NCI-H2029 (cell line): Measurements from ENCODE around the gene SYT3.
"Not testable (repeated sequence)": the region's sequence is repeated elsewhere in the genome, so short reads cannot be mapped to it uniquely, and the experiment has no call there.

ENCODE experiments used
- DNase-seq: peaks from one replicate; lab custom pipeline; 2025; lab: John Stamatoyannopoulos, UW

Gene SYT3

DNA sequence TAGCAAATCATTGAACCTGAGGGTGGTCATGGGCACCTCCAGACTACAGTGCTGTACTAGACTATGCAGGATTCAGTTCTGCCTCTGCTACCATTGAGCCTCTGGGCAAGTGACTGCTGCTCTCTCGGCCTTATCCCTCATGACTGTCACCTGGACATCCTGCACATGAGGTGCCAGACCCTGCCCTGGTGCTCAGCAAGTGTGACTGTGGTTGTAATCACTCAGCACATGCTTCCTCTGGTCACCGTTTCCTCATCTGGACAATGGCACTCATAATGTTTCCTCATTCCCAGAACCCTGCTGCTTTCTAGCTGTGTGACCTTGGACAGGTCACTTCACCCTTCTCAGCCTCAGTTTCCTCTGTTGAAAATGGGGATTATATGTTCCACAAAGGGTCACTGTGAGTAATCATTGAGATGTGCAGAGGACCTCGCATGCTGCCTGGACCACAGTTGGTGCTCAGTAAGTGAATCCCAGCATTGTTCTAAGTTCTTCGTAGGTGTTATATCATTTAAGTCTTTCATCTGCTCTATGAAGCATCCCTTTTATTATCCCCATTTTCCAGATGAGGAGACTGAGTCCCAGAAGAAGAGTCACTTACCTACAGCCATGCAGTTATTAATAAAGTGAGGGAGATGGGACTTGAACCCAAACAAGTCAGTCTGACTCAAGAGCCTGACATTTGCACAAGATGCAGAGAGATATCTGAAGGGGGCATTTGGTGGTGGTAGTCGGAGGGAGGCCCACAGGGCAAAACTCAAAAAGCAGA, 3.2 kb downstream of the SYT3 start:
- no peak for DNase-seq

- no peak for DNase-seq
Measured at GRCh38 chr19:50633973-50634372, 5.7 kb downstream of the SYT3 start.

GRCh38 chr19:50633359-50633758, 6.3 kb downstream of the SYT3 start:
- no peak for DNase-seq

- no peak for DNase-seq
Measured at GRCh38 chr19:50632151-50632835, 7.4 kb downstream of the SYT3 start.

DNA sequence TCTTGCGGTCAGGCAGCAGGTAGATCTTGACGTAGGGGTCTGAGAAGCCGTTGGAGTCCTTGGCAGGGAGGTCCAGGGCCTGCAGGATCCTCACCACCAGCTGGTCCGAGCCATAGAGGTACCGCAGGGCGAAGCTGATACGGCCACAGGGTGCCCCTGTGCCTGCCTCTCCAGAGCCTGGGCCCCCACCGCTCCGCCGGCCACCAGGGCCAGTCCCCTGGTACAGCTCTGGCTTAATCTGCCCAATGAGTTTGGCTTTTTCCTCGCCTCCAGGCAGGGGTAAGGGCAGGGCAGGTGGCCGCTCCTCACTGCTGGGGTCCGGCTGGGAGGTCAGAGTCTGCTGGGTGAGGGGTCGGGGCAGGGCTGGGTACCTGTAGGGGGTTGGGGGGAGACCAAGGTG, 9.9 kb downstream of the SYT3 start:
- DNase-seq = no peak

- DNase-seq = no peak
Measured at GRCh38 chr19:50629194-50629593, 10.5 kb downstream of the SYT3 start.

DNA sequence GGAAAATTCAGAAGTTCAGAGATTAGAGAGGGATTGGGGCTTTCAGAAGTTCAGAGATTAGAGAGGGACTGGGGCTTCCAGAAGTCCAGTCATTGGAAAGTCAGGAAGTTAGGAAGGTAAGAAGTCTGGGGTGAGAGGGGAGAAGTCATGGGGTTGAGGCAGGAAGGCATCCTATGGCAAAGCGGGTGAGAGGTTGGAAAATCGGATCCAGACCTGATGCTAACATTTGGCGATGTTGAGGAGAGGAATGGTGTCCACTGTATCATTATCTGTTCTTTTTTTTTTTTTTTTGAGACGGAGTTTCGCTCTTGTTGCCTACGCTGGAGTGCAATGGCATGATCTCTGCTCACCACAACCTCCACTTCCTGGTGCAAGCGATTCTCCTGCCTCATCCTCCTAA, 11.1 kb downstream of the SYT3 start:
- no peak for DNase-seq

- no peak for DNase-seq
Measured at GRCh38 chr19:50628146-50628545, 11.5 kb downstream of the SYT3 start.

DNA sequence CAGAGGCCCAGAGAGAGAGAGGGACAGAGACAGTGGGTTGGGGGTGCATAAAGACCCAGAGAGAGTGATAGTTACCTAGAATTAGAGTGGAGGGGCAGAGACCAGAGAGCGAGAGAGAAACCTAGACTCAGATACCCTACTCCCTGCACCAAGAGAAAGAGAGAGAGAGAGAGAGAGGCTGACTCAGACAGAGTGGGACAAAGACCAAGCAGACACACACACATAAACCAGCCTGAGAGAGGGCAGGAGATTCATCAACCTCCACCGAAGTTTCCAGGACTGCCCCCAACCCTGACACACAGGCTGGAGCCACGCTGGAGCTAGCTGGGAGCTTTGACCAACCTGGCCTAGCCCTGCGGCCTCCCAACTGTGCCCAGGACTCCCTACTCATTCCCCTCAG, 12.9 kb downstream of the SYT3 start:
- DNase-seq = no peak

GRCh38 chr19:50626011-50626410, 13.7 kb downstream of the SYT3 start:
- no peak for DNase-seq

- no peak for DNase-seq
Measured at GRCh38 chr19:50624949-50625600, 14.6 kb downstream of the SYT3 start.

GRCh38 chr19:50620394-50620906, 19.2 kb downstream of the SYT3 start:
- DNase-seq = not testable (repeated sequence)

DNA sequence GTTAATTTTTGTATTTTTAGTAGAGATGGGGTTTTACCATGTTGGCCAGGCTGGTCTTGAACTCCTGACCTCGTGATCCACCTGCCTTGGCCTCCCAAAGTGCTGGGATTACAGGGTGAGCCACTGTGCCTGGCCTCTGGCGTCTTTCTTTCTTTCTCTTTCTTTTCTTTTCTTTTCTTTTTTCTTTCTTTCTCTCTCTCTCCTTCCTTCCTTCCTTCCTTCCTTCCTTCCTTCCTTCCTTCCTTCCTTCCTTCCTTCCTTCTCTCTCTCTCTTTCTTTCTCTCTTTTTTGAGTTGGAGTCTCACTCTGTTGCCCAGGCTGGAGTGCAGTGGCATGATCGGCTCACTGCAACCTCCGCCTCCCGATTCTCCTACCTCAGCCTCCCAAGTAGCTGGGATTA, 20.5 kb downstream of the SYT3 start:
- DNase-seq = not testable (repeated sequence)

DNA sequence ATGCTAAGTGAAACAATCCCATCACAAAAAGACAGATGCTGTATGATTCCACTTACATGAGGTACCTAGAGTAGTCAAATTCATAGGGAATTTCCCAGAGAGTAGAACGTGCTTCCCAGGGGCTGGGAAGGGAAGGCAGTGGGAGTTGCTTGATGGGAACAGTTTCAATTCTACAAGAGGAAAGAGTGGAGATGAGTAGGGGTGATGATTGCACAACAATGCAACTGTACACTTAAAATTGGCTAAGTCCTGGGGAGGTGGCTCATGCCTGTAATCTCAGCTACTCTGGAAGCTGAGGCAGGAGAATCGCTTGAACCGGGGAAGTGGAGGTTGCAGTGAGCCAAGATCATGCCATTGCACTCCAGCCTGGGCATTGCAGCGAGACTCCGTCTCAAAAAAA, 21.3 kb downstream of the SYT3 start:
- DNase-seq = not testable (repeated sequence)

- DNase-seq = not testable (repeated sequence)
Measured at GRCh38 chr19:50612504-50613404, 26.9 kb downstream of the SYT3 start.

DNA sequence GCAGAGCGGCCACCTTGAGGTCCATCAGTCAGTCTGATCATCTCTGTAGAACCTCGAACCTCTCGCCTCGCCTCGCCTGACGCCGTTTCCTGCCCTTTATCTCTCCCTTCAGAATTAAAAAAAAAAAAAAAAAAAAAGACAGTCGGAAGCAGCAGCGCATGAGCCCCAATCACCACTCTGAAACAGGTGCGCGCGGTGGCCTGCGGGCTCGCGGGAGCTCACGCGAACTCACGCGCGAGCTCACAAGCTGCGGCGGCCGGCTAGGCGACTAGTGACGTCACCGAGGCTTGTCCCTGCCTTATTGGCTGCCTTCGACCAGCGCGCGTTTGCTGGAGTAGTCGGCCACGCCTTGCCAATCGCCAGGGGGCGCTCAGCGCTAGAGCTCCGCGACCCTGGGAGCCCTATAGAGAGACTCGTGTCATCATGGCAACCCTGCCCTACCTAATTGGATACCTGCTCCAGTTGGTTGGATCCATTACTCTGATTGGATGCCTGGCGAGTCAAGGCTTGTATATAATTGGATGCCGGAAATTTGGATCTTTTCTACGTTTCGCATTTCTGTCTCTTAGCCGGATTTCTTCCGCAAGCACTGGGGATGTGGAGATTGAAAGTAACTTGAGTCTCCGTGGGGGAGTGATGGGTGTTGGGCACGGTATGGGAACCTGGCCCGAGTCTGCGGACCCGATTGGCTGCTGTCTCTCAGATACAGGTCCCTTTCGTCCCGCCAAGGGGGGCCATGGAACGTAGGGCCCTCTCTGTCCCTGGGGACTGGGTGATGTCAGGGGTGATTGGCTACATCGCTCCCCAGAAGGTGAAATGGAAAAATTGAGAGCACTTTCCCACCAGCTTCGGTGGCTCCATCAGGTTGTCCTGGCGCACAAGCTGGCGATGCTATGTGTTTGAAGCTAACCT, 31.6 kb downstream of the SYT3 start:
- DNase-seq = no peak

DNA sequence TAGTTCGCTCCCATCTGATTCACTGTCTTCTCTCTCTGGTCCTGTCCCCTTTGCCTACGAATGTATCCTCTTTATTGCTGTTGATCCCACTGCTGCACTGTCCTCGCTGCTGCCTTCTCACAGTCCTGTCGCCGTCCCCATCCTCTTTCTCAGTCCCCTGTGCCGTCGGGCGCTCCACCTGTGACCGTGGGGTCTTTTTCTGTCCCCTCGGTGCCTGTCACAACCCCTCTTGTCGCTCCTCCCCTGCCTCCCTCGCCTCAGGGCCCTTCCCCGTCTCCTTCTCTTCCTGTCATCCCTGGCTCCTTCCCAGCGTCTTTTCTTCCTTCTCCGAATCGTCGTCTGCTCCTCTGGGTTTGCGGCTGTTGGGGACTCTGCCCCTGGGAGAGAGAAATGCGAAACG, 32.3 kb downstream of the SYT3 start:
- DNase-seq = no peak

GRCh38 chr19:50606059-50606836, 33.4 kb downstream of the SYT3 start:
- DNase-seq = not testable (repeated sequence)

- not testable (repeated sequence) for DNase-seq
Measured at GRCh38 chr19:50604264-50605073, 35.2 kb downstream of the SYT3 start.
